OCI-LY3 (cell line): ENCODE data around the gene AHNAK.

ENCODE experiments used
- H2AFZ ChIP-seq: fragments of 200-600, 300-600 bp; shearing (Covaris generic); 2 replicates; pipeline ENCODE4 v1.6.0; 2014; ENCODE audit warnings: antibody characterized with exemption, low read depth, low read length
- H3K27ac ChIP-seq: fragments of 200-600, 300-600 bp; sonication (generic); 2 replicates; pipeline ENCODE4 v1.5.1; 2014; ENCODE audit warnings: mild to moderate bottlenecking, low read length, moderate library complexity, mixed read lengths
- H3K27me3 ChIP-seq: fragments of 200-600, 300-600 bp; sonication (generic); 2 replicates; pipeline ENCODE4 v1.6.1; 2014; ENCODE audit warnings: low read depth, low read length, mixed read lengths
- H3K36me3 ChIP-seq: fragments of 200-600, 300-600 bp; sonication (generic); replicated peaks from 2 replicates; pipeline ENCODE3; 2014; ENCODE audit warnings: low read depth, low read length, mixed read lengths
- H3K4me1 ChIP-seq: fragments of 300-600, 200-600 bp; sonication (generic); 2 replicates; pipeline ENCODE4 v1.6.1; 2014; ENCODE audit warnings: low read length, mixed read lengths
- H3K4me2 ChIP-seq: fragments of 200-600, 300-600 bp; sonication (generic); 2 replicates; pipeline ENCODE4 v1.6.1; 2014; ENCODE audit warnings: low read length, mixed read lengths
- H3K4me3 ChIP-seq: fragments of 300-600, 200-600 bp; sonication (generic); 2 replicates; pipeline ENCODE4 v1.5.1; 2014; ENCODE audit warnings: antibody characterized with exemption, mild to moderate bottlenecking, low read length, moderate library complexity
- H3K79me2 ChIP-seq: fragments of 300-600, 200-600 bp; shearing (Covaris generic); 2 replicates; pipeline ENCODE4 v1.6.1; 2014; ENCODE audit warnings: mild to moderate bottlenecking, low read length, mixed read lengths
- H3K9ac ChIP-seq: fragments of 300-600, 200-600 bp; shearing (Covaris generic); 2 replicates; pipeline ENCODE4 v1.6.0; 2014; ENCODE audit warnings: mild to moderate bottlenecking, low read length, moderate library complexity
- H3K9me3 ChIP-seq: fragments of 200-600, 300-600 bp; shearing (Covaris generic); 2 replicates; pipeline ENCODE4 v1.6.1; 2014; ENCODE audit warnings: low read length, mixed read lengths; ENCODE audit not compliant: insufficient read depth
- H4K20me1 ChIP-seq: fragments of 200-600, 300-600 bp; sonication (generic); 2 replicates; pipeline ENCODE4 v1.6.1; 2016; ENCODE audit warnings: low read length, mixed read lengths; ENCODE audit not compliant: insufficient read depth
- CTCF ChIP-seq: fragments of 200-600, 300-600 bp; sonication (generic); IDR thresholded peaks from 2 replicates; pipeline ENCODE4 v1.5.1; 2014; ENCODE audit warnings: antibody characterized with exemption, low read length, low read depth
- EZH2phosphoT487 ChIP-seq: fragments of 200-600 bp; shearing (Covaris generic); IDR thresholded peaks from 2 replicates; pipeline ENCODE4 v1.6.1; 2018; ENCODE audit warnings: antibody characterized with exemption, mixed run types, low read depth

AHNAK gene

DNA sequence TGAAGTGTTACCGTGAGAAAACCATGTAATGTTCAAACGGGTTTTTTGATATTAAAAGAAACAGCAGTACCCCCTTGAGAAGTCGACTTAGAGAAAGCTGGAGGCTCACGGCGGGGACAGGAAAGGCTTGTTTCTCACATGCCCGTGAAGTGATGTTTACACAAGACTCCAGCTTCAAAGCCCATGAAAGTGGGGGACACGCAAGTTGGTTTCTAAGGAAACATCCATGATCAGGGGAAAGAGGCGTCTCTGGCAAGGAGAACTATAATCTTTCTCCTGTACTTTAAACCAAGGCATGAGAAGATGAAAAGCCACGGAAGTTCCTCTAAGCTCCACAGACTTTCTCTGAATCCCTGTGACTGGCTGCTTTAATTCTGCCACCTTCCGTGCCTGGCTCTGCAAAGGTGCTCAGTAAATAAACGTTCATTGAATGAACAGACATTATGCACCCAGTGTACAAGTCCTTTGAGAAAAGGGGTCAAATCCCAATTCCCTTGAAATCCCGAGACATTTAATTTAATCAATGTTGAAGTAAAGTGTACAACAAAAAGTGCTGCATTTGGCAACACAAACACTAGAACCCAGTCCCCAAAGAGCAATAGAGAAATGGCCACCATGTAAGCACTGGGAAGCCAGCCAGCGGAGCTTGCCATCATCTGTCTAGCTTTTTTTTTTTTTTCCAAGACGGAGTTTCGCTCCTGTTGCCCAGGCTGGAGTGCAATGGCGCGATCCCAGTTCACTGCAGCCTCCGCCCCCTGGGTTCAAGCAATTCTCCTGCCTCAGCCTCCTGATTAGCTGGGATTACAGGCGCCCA lies 58.7 kb downstream of the AHNAK start:
- Histone ChIP-seq H2AFZ (no peak overlapping the region), H3K4me2 (no peak overlapping the region), H3K9ac (no peak overlapping the region)

GRCh38 chr11:62487136-62487535 lies 59.5 kb downstream of the AHNAK start:
- Histone ChIP-seq H3K36me3 (no peaks in the 10 kb centered on the region), H3K27me3 (no peaks in the 10 kb centered on the region), H2AFZ (no peak overlapping the region), H3K27ac (no peak overlapping the region), H3K4me3 (no peak overlapping the region), H3K9ac (no peak overlapping the region), H3K9me3 (no peaks in the 10 kb centered on the region), H3K4me1 (no peaks in the 10 kb centered on the region), H4K20me1 (no peaks in the 10 kb centered on the region), H3K4me2 (no peak overlapping the region), H3K79me2 (no peaks in the 10 kb centered on the region)
- no peak for TF ChIP-seq EZH2phosphoT487
- no peak for TF ChIP-seq CTCF

More for the DNA sequence above, 58.7 kb downstream of the AHNAK start:
- no peak overlapping the region for H3K27ac ChIP-seq
- no peaks in the 10 kb centered on the region for H3K4me1 ChIP-seq
- no peaks in the 10 kb centered on the region for H4K20me1 ChIP-seq
- H3K9me3 ChIP-seq, result no peaks in the 10 kb centered on the region
- no peak for TF ChIP-seq CTCF
- no peak for TF ChIP-seq EZH2phosphoT487
- no peaks in the 10 kb centered on the region for H3K36me3 ChIP-seq
- no peak overlapping the region for H3K4me3 ChIP-seq
- H3K27me3 ChIP-seq, result no peaks in the 10 kb centered on the region
- no peaks in the 10 kb centered on the region for H3K79me2 ChIP-seq

- Histone ChIP-seq H3K36me3 (no peaks in the 10 kb centered on the region), H2AFZ (no peak overlapping the region), H3K27me3 (no peaks in the 10 kb centered on the region), H3K27ac (no peak overlapping the region), H3K79me2 (no peaks in the 10 kb centered on the region), H3K9me3 (no peaks in the 10 kb centered on the region), H3K4me2 (no peak overlapping the region), H4K20me1 (0 out of 2 replicates have a peak, but pooled peaks cover 3% of the 10 kb centered on the region), H3K4me3 (no peak overlapping the region), H3K9ac (no peak overlapping the region), H3K4me1 (no peaks in the 10 kb centered on the region)
- TF ChIP-seq EZH2phosphoT487 (no peak), CTCF (no peak)
These were observed 62.3 kb downstream of the AHNAK start for GRCh38 chr11:62484352-62484751.

DNA sequence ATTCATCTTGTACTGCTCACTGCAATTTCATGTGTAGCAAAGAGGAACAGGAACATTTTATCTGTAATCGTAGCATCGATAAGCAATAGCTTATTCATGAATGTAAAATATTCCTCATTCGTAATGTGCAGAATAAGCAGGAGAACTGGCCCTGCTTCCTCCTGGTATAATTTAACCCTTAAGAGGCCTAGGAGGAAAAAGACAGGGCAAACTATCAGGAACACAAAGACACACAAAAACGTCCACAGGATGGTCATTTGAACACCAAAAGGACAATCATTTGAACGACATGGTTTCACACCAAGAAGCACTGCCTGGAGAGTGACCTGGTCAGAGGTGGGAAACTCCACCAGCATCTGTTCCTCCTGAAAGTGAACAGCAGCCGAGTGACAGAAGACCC lies 63.9 kb downstream of the AHNAK start:
- Histone ChIP-seq H2AFZ (no peak overlapping the region), H3K27ac (no peak overlapping the region), H3K4me2 (no peak overlapping the region), H4K20me1 (0 out of 2 replicates have a peak, but pooled peaks cover 3% of the 10 kb centered on the region), H3K9ac (no peak overlapping the region), H3K27me3 (no peaks in the 10 kb centered on the region), H3K36me3 (no peaks in the 10 kb centered on the region), H3K4me1 (no peaks in the 10 kb centered on the region), H3K79me2 (no peaks in the 10 kb centered on the region), H3K4me3 (no peak overlapping the region), H3K9me3 (no peaks in the 10 kb centered on the region)
- TF ChIP-seq CTCF, result no peak
- no peak for TF ChIP-seq EZH2phosphoT487
